Measurements from ENCODE around the gene PHYKPL. TPM values are rescaled to one million over a fixed set of nuclear protein-coding genes. Genes with fewer than 3 reads are reported as not detected.

The PHYKPL gene
- total and polyA plus RNA-seq, 2 donors, result 40.3 to 49.1 TPM

DNA sequence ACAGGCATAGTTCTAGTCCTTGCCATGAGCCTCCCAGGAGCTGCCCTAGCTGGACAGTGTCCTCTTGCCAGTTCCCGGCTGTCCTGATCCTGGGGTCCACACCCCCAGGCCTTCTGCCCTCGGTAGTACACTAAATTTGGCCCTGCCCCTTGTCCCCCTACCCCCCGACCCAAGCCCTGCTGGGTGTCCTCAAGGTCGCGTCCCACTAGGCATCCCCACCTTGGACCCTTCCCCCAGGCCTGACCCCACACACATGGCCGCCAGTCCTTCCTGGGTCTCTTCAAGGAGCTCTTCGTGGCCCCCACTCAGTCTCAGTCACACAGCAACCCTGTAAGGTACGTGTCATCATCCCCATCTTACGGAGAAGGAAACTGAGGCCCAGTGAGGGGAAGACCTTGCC, 40.0 kb upstream of the PHYKPL start:
- 94% methylated on average over 9 of the region's 9 CpGs for WGBS
- no peak for DNase-seq (ENCODE audit: extremely low spot score)
- H3K4me1 ChIP-seq (ENCODE audit: insufficient read depth), result no peaks in the 10 kb centered on the region

DNA sequence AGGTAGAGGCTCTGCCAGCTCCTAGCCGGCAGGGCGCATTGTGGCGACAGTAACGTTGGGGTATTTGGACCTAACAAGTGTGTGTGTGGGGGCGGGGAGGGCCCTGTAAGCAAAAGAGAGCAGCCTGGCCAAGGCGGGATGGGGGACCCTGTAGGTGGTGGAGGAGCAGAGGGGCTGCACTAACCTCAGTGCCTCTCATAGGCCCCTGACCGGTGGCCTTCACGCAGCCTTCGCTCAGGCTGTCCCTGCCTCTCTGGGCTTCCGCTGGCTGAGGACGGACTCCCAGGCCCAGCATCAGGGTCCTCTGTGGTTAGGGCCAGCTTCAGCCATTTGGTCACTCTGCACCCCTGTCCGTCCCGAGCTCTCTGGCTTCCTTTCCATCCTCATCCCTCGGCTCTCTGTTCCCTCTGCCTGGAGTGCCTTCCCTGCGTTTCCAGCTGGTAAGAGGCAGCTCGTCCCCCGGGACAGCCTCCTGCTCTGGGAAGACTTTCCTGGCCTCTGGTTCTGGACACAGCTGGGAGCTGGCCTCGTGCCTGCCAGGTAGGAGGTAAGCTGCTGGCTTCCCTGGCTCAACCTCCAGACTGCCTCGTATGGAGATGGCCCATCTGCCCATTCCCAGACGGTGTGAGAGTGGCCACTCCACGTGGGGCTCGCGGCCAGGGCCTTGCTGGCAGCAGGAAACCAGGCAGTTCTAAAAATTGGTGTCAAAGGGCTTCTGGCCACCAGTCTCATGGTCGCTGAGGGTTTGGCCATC, 39.3 kb upstream of the PHYKPL start:
- 83% methylated on average over 24 of the region's 24 CpGs for WGBS
- H3K4me1 ChIP-seq (ENCODE audit: insufficient read depth), result no peaks in the 10 kb centered on the region
- H3K4me3 ChIP-seq (ENCODE audit: low read depth, low read length), result no peak overlapping the region
- no peak overlapping the region for H3K27ac ChIP-seq (ENCODE audit: low read depth)
- no peak for DNase-seq (ENCODE audit: extremely low spot score)
- H3K36me3 ChIP-seq (ENCODE audit: insufficient read depth), result no peaks in the 10 kb centered on the region

More for the DNA sequence above, 40.0 kb upstream of the PHYKPL start:
- H3K36me3 ChIP-seq (ENCODE audit: insufficient read depth), result no peaks in the 10 kb centered on the region
- no peak overlapping the region for H3K27ac ChIP-seq (ENCODE audit: low read depth)
- no peak overlapping the region for H3K4me3 ChIP-seq (ENCODE audit: low read depth, low read length)

DNA sequence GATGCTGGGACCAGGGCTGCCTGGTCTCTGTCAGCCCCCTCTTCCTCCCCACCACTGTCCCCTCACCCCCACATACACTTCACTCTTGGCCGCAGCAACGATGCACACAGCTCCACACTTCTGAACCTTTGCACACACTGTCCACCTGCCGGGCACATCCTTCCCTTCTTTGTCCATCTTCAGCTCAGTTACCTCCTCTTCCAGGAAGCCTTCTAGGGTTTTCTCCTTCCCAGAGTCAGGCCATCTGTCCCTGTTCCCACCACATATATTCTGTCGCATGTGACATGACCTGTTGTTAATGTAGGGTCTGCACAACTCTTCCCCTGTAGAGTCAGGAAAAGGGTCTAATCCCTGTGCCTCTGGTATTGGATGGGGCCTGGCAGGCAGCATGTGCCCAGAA, 38.6 kb upstream of the PHYKPL start:
- WGBS, result 84% methylated on average over 4 of the region's 4 CpGs
- H3K36me3 ChIP-seq (ENCODE audit: insufficient read depth), result no peaks in the 10 kb centered on the region

DNA sequence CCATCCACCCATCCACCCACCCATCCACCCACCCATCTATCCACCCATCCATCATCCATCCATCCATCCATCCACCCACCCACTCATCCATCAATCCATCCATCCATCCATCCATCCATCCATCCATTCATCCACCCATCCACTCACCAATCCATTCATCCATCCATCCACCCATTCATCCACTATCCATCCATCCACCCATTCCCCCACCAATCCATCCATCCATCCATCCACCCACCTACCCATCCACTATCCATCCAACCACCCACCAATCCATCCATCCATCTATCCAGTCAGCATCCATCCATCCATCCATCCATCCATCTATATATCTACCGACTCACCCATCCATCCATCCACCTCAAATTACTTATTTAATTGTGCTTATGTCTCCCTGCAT, 36.9 kb upstream of the PHYKPL start:
- H3K36me3 ChIP-seq (ENCODE audit: insufficient read depth), result no peaks in the 10 kb centered on the region
- no peaks in the 10 kb centered on the region for H3K4me1 ChIP-seq (ENCODE audit: insufficient read depth)
- H3K27ac ChIP-seq (ENCODE audit: low read depth), result no peak overlapping the region
- H3K4me3 ChIP-seq (ENCODE audit: low read depth, low read length), result no peak overlapping the region
- WGBS, result 100% methylated on average over 1 of the region's 1 CpG
- DNase-seq (ENCODE audit: extremely low spot score), result no peak

More for the DNA sequence above, 38.6 kb upstream of the PHYKPL start:
- H3K4me1 ChIP-seq (ENCODE audit: insufficient read depth), result no peaks in the 10 kb centered on the region
- H3K4me3 ChIP-seq (ENCODE audit: low read depth, low read length), result no peak overlapping the region
- DNase-seq (ENCODE audit: extremely low spot score), result no peak
- no peak overlapping the region for H3K27ac ChIP-seq (ENCODE audit: low read depth)

DNA sequence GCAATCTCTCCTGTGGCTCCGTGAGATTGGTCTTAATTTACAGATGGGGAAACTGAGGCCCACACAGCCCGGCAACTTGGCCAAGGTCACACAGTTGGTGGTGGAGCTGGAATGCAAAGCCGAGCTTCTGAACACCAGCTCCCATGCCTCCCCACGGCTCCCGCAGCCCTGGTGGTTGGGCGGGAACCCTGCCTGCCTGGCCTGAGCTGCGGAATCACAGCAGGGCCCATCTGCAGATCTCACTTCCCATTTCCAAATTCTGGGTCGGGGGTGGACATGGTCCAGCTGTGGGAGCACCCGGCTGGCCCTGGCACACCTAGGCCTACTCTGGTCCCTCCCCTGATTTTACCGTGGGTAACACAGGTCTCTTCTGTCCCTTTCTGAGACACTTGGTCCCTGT, 35.3 kb upstream of the PHYKPL start:
- WGBS, result 86% methylated on average over 10 of the region's 10 CpGs
- no peaks in the 10 kb centered on the region for H3K4me1 ChIP-seq (ENCODE audit: insufficient read depth)
- no peak for DNase-seq (ENCODE audit: extremely low spot score)

DNA sequence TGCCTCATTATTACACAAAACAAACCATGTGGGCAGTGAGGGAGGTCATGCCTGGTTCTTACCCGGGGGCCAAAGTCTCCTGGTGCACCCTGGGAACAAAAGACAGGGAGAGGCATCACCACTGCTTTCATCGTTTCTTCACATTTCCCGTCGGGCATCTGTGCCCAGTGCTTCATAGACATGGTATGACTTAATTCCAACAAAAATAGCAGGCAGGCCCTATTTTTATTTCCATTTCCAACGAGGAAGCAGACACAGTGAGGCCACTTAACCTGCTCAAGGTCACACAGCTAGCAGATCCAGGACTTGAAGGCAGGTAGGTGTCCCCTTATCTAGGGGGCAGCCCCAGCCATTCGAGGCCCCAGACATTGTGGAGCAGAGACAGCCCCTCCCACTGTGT, 34.6 kb upstream of the PHYKPL start:
- DNase-seq (ENCODE audit: extremely low spot score), result no peak
- no peaks in the 10 kb centered on the region for H3K4me1 ChIP-seq (ENCODE audit: insufficient read depth)
- WGBS, result 67% methylated on average over 6 of the region's 6 CpGs
- no peaks in the 10 kb centered on the region for H3K36me3 ChIP-seq (ENCODE audit: insufficient read depth)
- H3K4me3 ChIP-seq (ENCODE audit: low read depth, low read length), result no peak overlapping the region
- H3K27ac ChIP-seq (ENCODE audit: low read depth), result no peak overlapping the region

More for the DNA sequence above, 35.3 kb upstream of the PHYKPL start:
- no peak overlapping the region for H3K4me3 ChIP-seq (ENCODE audit: low read depth, low read length)
- no peak overlapping the region for H3K27ac ChIP-seq (ENCODE audit: low read depth)
- no peaks in the 10 kb centered on the region for H3K36me3 ChIP-seq (ENCODE audit: insufficient read depth)

DNA sequence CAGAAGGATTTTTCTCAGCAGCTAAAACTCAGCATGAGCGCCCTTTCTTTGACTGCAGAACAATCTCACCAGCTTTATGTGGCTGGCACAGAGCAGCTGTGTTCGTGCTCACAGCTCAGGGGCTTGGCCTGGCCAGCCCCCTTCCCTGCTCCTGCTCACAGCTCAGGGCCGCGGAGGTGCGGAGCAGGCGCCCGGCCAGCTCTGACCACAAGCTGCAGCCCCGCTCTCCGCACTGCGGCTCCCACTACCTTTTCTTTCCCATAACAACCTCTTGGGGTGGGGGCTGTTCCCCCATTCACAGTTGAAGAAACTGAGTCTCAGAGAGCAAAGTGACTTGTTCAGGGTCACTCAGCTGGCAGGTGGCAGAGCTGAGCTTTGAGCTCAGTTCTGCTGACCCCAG, 34.0 kb upstream of the PHYKPL start:
- Histone ChIP-seq H3K36me3 (ENCODE audit: insufficient read depth) (no peaks in the 10 kb centered on the region), H3K4me3 (ENCODE audit: low read depth, low read length) (no peak overlapping the region), H3K4me1 (ENCODE audit: insufficient read depth) (no peaks in the 10 kb centered on the region), H3K27ac (ENCODE audit: low read depth) (no peak overlapping the region)
- DNase-seq (ENCODE audit: extremely low spot score), result no peak
- WGBS, result 94% methylated on average over 10 of the region's 10 CpGs

DNA sequence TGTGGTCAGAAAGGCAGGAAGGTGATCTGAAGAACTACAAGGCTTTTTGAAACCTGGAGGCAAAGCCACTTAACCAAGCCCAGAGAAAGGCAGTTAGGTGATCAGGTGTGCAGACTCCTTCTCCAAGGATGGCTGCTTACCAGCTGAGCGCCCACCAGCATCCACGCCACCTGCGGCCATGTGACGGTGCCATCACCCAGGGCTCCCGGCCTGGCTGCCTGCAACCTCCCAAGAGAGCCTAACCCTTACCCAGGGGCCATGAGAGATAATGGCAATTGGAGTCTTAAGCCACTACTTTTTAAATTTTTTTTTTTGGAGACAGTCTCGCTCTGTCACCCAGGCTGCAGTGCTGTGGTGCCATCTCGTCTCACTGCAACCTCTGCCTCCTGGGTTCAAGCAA, 33.1 kb upstream of the PHYKPL start:
- Histone ChIP-seq H3K4me3 (ENCODE audit: low read depth, low read length) (no peak overlapping the region), H3K4me1 (ENCODE audit: insufficient read depth) (no peaks in the 10 kb centered on the region), H3K27ac (ENCODE audit: low read depth) (no peak overlapping the region), H3K36me3 (ENCODE audit: insufficient read depth) (no peaks in the 10 kb centered on the region)
- DNase-seq (ENCODE audit: extremely low spot score), result no peak
- WGBS, result 98% methylated on average over 7 of the region's 7 CpGs

DNA sequence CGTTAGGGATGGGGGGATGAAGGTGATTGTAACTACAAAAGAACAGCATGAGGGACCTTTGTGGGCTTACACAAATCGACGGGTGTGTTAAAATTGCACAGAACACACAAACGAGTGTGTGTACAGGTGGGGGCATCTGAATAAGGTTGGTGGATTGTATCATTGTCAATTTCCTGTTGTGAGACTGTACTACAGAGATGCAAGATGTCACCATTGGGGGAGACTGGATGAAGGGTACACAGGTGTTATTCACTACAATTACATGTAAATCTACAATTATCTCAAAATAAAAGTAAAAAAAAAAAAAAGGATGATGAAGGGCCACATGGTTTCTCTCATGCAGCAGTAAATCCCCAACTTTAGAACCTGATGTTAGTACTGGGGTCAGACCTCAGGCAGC, 31.4 kb upstream of the PHYKPL start:
- Histone ChIP-seq H3K4me3 (ENCODE audit: low read depth, low read length) (no peak overlapping the region), H3K27ac (ENCODE audit: low read depth) (no peak overlapping the region)
- 94% methylated on average over 4 of the region's 4 CpGs for WGBS

DNA sequence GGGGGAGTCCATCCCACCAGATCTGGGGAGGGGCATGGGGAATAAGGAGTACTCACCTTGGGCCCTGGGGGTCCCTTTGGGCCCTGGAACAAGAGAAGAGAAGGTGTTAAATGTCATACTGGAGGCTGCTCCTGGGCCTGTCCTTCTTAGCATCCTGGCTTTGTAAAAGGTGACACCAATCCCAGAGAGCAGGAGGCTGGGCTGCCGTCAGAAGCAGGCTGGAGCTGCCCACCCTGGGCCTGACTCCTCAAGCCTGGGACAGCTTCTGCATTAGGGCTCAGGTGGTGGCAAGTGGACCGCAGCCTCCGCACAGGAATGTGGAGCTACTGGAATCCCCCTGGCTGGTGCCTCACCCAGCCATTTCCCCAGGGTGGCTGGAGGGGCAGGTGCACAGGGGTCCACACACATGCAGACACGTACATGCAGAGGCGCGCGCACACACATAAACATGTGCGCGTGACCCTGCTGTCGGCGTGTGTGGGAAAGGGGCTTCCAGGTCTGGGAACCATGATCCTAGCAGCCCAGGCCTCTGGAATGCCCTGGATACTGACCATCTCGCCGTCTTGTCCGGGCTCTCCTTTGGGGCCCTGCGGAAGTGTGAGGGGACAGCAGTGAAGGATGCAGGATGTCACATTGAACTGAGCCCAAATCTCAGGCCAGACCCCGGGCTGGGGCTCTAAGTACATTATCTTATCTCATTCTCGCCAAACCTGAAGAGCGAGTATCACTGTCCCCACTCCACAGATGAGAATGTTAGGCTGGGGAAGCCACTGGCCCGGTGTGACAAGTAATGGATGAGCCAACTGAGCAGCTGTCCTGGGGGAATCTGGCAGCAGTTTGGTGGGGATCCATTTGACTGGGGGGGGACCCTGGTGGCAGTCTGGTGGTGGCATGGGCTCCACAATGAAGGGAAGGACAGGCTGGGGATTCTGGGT, 29.3 kb upstream of the PHYKPL start:
- Histone ChIP-seq H3K4me1 (ENCODE audit: insufficient read depth) (no peaks in the 10 kb centered on the region), H3K27ac (ENCODE audit: low read depth) (no peak overlapping the region), H3K4me3 (ENCODE audit: low read depth, low read length) (no peak overlapping the region), H3K36me3 (ENCODE audit: insufficient read depth) (no peaks in the 10 kb centered on the region)
- WGBS, result 87% methylated on average over 19 of the region's 19 CpGs
- DNase-seq (ENCODE audit: extremely low spot score), result no peak

More for the DNA sequence above, 31.4 kb upstream of the PHYKPL start:
- DNase-seq (ENCODE audit: extremely low spot score), result no peak
- H3K4me1 ChIP-seq (ENCODE audit: insufficient read depth), result no peaks in the 10 kb centered on the region
- no peaks in the 10 kb centered on the region for H3K36me3 ChIP-seq (ENCODE audit: insufficient read depth)

DNA sequence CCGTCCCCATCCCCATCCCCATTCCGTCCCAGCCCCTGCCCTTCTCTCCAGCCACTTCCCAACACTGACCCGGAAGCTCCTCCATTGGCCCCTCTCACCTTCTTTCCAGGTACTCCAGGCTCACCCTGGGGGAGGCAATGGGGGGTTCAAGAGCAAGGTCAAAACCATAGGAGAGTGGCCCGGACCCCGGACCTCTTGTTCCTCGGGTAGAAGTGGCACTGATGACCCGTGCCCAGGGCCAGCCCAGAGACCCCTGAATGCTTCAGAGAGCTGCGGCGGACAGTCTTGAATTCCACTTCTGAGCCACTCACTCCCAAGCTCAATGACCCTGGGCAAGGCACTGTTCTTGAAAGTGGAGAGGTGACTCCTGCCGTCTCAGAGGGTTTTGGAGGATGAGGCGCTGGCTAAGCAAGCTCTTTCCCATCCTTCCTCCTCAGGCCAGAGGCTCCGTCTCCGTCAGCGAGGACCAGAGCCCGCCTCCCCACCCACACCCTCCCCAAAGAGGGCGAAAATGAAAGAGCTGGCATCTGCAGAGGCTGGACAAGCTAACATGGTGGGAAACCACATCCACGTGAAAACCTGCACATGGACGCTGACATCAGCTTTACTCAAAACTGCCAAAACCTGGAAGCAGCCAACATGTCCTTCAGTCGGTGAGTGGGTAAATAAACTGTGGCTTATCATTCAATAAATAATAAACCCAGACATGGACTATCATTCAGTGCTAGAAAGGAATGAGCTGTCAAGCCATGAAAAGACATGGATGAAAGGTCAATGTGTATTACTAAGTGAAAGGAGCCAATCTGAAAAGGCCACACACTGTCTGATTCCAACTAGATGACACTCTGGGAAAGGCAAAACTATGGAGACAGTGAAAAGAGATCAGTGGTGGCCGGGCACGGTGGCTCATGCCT, 27.3 kb upstream of the PHYKPL start:
- no peaks in the 10 kb centered on the region for H3K4me1 ChIP-seq (ENCODE audit: insufficient read depth)
- WGBS, result 81% methylated on average over 21 of the region's 21 CpGs
- H3K4me3 ChIP-seq (ENCODE audit: low read depth, low read length), result no peak overlapping the region
- no peak for DNase-seq (ENCODE audit: extremely low spot score)
- H3K27ac ChIP-seq (ENCODE audit: low read depth), result no peak overlapping the region
- H3K36me3 ChIP-seq (ENCODE audit: insufficient read depth), result no peaks in the 10 kb centered on the region

DNA sequence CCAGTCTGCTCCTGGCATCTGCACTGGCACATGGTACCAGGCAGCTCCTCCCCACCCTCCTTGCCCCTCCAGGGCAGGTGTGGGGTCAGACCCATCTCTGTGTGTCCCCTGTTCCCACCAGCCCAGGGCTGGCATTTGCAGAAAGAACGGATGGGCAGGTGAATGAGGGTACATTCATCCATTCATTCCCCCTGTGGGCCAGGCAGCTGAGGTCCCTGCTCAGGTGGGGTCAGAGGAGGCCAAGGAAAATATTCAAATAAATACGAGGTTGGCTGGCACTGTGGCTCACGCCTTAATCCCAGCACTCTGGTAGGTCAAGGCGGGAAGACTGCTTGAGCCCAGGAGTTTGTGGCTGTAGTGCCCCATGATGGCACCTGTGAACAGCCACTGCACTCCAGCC, 25.0 kb upstream of the PHYKPL start:
- DNase-seq (ENCODE audit: extremely low spot score), result no peak
- Histone ChIP-seq H3K36me3 (ENCODE audit: insufficient read depth) (no peaks in the 10 kb centered on the region), H3K4me3 (ENCODE audit: low read depth, low read length) (no peak overlapping the region), H3K4me1 (ENCODE audit: insufficient read depth) (no peaks in the 10 kb centered on the region), H3K27ac (ENCODE audit: low read depth) (no peak overlapping the region)
- 87% methylated on average over 4 of the region's 4 CpGs for WGBS

DNA sequence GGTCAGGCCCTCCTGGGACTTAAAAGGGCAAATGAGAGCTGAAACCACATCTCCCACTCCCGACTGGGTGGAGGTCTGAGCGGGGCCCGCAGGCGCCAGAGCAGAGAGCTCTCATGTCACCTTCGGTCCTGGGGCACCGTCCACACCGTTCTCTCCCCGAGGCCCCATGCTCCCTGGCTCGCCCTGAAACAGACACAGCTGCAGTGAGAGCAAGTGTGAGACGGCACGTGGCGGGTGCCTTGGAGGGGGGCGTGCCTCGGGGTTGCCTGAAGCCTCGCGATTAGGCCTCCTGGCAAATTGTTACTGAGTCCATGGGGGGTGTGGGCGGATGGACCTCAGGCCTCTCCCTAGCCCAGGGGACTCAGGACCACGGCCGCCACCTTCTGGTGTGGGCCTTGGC, 24.1 kb upstream of the PHYKPL start:
- 76% methylated on average over 19 of the region's 19 CpGs for WGBS

More for the DNA sequence above, 24.1 kb upstream of the PHYKPL start:
- H3K27ac ChIP-seq (ENCODE audit: low read depth), result no peak overlapping the region
- H3K4me3 ChIP-seq (ENCODE audit: low read depth, low read length), result no peak overlapping the region
- no peaks in the 10 kb centered on the region for H3K4me1 ChIP-seq (ENCODE audit: insufficient read depth)
- H3K36me3 ChIP-seq (ENCODE audit: insufficient read depth), result no peaks in the 10 kb centered on the region
- no peak for DNase-seq (ENCODE audit: extremely low spot score)
